ENCODE results near the gene SPSB1. TPM values are rescaled to one million over a fixed set of nuclear protein-coding genes. Genes with fewer than 3 reads are reported as not detected.

The SPSB1 gene
- total and polyA plus RNA-seq, 10 of the 15 experiments (the other 5 are each of a cell fraction or from before 2014, with no cell fraction given) = 0.02 to 2.0 (median 0.90) TPM; not detected in 1

Other genes with a start within 250 kb of the SPSB1 start
- 20.1 and 24.2 TPM in 2 replicates for gene SLC2A5, start 223.3 kb upstream of the SPSB1 start, total RNA-seq (2014; rRNA removed)
- 10.6 and 12.3 TPM in 2 replicates for gene SLC2A5, start 223.3 kb upstream of the SPSB1 start, total RNA-seq (2014; rRNA removed; fragmentation: Illumina TruSeq; extraction: Trizol)
- 30.9 and 32.3 TPM in 2 replicates for gene SLC2A5, start 223.3 kb upstream of the SPSB1 start, total RNA-seq (2021)
- gene SLC2A5, start 223.3 kb upstream of the SPSB1 start, polyA plus RNA-seq (2011; rRNA removed) = 60.0 and 76.6 TPM in 2 replicates
- 28.7 and 37.7 TPM in 2 replicates for gene SLC2A5, start 223.3 kb upstream of the SPSB1 start, polyA plus RNA-seq (2014; fragmentation: Illumina TruSeq; extraction: Trizol)
- gene SLC2A5, start 223.3 kb upstream of the SPSB1 start, polyA plus RNA-seq (2014; fragmentation: Nextera tagmentation; extraction: Ambion mirVana) = 1 to 10 TPM; 4.5 to 5.2 TPM
- 24.7 and 27.4 TPM in 2 replicates for gene SLC2A5, start 223.3 kb upstream of the SPSB1 start, polyA plus RNA-seq (2014; rRNA removed)
- gene SLC2A5, start 223.3 kb upstream of the SPSB1 start, polyA plus RNA-seq (2016; fragmentation: Nextera tagmentation; extraction: Ambion mirVana) = 10 to 100 TPM; 19.9 to 23.5 TPM
- gene GPR157, start 163.8 kb upstream of the SPSB1 start, total RNA-seq (2014; rRNA removed) = 4.7 and 15.9 TPM in 2 replicates
- gene GPR157, start 163.8 kb upstream of the SPSB1 start, total RNA-seq (2014; rRNA removed; fragmentation: Illumina TruSeq; extraction: Trizol) = 2.8 and 5.0 TPM in 2 replicates
- 10.1 and 12.2 TPM in 2 replicates for gene GPR157, start 163.8 kb upstream of the SPSB1 start, total RNA-seq (2021)
- gene GPR157, start 163.8 kb upstream of the SPSB1 start, polyA plus RNA-seq (2011; rRNA removed) = 1.3 and 3.7 TPM in 2 replicates
- gene GPR157, start 163.8 kb upstream of the SPSB1 start, polyA plus RNA-seq (2014; fragmentation: Illumina TruSeq; extraction: Trizol) = 2.5 and 2.8 TPM in 2 replicates
- gene GPR157, start 163.8 kb upstream of the SPSB1 start, polyA plus RNA-seq (2014; fragmentation: Nextera tagmentation; extraction: Ambion mirVana) = 1 to 10 TPM in 1 of 2 experiments, under 1 TPM in 1; 0.66 to 1.1 TPM
- 2.6 and 3.2 TPM in 2 replicates for gene GPR157, start 163.8 kb upstream of the SPSB1 start, polyA plus RNA-seq (2014; rRNA removed)
- gene GPR157, start 163.8 kb upstream of the SPSB1 start, polyA plus RNA-seq (2016; fragmentation: Nextera tagmentation; extraction: Ambion mirVana) = 1 to 10 TPM in 1 of 2 experiments, under 1 TPM in 1; 0.86 to 2.9 TPM
- 9.7 and 10.4 TPM in 2 replicates for gene H6PD, start 58.1 kb upstream of the SPSB1 start, total RNA-seq (2014; rRNA removed)
- gene H6PD, start 58.1 kb upstream of the SPSB1 start, total RNA-seq (2014; rRNA removed; fragmentation: Illumina TruSeq; extraction: Trizol) = 8.1 and 9.4 TPM in 2 replicates
- 20.7 TPM in 2 replicates for gene H6PD, start 58.1 kb upstream of the SPSB1 start, total RNA-seq (2021)
- gene H6PD, start 58.1 kb upstream of the SPSB1 start, polyA plus RNA-seq (2011; rRNA removed) = 3.9 and 4.9 TPM in 2 replicates
- 9.9 and 10.1 TPM in 2 replicates for gene H6PD, start 58.1 kb upstream of the SPSB1 start, polyA plus RNA-seq (2014; fragmentation: Illumina TruSeq; extraction: Trizol)
- gene H6PD, start 58.1 kb upstream of the SPSB1 start, polyA plus RNA-seq (2014; fragmentation: Nextera tagmentation; extraction: Ambion mirVana) = 1 to 10 TPM; 1.2 to 1.4 TPM
- gene H6PD, start 58.1 kb upstream of the SPSB1 start, polyA plus RNA-seq (2014; rRNA removed) = 12.1 and 13.1 TPM in 2 replicates
- gene H6PD, start 58.1 kb upstream of the SPSB1 start, polyA plus RNA-seq (2016; fragmentation: Nextera tagmentation; extraction: Ambion mirVana) = 1 to 10 TPM; 5.9 to 6.0 TPM
- gene SLC25A33, start 246.6 kb downstream of the SPSB1 start, total RNA-seq (2014; rRNA removed) = 9.0 and 10.8 TPM in 2 replicates
- 7.7 and 8.3 TPM in 2 replicates for gene SLC25A33, start 246.6 kb downstream of the SPSB1 start, total RNA-seq (2014; rRNA removed; fragmentation: Illumina TruSeq; extraction: Trizol)
- 8.4 and 8.6 TPM in 2 replicates for gene SLC25A33, start 246.6 kb downstream of the SPSB1 start, total RNA-seq (2021)
- 7.0 and 8.5 TPM in 2 replicates for gene SLC25A33, start 246.6 kb downstream of the SPSB1 start, polyA plus RNA-seq (2011; rRNA removed)
- 7.2 and 8.2 TPM in 2 replicates for gene SLC25A33, start 246.6 kb downstream of the SPSB1 start, polyA plus RNA-seq (2014; fragmentation: Illumina TruSeq; extraction: Trizol)
- gene SLC25A33, start 246.6 kb downstream of the SPSB1 start, polyA plus RNA-seq (2014; fragmentation: Nextera tagmentation; extraction: Ambion mirVana) = 1 to 10 TPM; 1.7 to 4.7 TPM
- 8.7 and 9.0 TPM in 2 replicates for gene SLC25A33, start 246.6 kb downstream of the SPSB1 start, polyA plus RNA-seq (2014; rRNA removed)
- 10 to 100 TPM in 1 of 2 experiments, 1 to 10 TPM in 1; 8.8 to 11.2 TPM for gene SLC25A33, start 246.6 kb downstream of the SPSB1 start, polyA plus RNA-seq (2016; fragmentation: Nextera tagmentation; extraction: Ambion mirVana)

All from GM12878 (cell line).